ENCODE data around the gene CHRND.

Gene CHRND

DNA sequence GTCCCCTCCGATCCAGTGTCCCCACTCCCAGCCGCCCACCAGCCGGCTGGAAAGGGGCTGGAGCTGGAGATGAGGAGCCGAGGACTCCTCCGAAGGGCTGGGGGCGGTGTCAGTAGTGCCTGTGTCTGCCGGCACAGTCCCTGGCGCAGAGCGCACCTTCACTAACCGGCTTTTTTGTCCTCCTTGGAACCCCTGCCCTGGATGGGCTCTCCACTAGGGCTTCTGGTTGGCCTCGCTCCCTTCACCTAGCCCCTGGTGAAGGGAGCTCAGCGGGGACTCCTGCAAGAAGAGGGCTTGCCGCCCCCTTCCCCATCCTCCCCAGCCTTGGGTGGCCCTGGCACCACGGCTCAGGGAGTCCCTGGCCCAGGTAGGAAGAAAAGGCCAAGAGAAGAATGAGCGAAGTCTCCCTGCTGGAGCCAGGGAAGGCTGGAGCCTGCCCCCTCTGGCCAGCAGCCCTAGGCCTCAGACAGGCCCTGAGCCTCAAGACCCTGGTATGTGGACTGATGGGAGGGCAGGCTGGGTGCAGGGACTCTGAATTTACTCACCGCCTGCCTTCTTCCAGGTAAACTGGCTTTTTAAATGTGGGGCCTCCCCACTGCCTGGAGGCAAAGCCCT, 37.8 kb upstream of the CHRND start:
- no peak for DNase-seq

DNA sequence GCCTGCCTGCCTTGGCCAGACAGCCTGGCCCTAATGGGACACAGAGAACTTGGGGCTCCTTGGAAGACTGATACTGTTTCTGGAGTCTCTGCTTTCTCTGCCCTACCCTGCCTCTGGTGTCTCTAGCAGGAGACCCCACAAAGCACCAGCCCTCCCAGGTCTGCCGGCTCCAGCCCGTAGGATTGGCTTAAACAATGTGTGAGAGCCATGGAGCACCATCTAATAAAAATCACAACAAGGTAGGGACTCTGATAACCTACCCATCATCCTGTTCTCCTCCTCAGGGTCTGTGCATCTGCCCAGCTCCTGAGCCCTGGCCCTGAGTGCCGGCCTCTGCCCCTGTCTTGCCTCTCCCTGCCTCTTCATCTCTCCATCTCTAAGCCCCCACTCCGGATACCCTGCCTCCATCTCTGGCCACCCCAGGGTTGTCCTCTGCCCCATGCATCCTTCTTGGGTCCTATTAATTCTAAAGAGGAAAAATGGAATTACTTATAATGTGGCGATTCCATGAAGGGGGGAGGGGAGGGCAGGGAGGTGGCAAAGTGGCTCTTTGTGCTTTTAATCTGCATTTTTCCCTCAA, 37.1 kb upstream of the CHRND start:
- no peak for DNase-seq

DNA sequence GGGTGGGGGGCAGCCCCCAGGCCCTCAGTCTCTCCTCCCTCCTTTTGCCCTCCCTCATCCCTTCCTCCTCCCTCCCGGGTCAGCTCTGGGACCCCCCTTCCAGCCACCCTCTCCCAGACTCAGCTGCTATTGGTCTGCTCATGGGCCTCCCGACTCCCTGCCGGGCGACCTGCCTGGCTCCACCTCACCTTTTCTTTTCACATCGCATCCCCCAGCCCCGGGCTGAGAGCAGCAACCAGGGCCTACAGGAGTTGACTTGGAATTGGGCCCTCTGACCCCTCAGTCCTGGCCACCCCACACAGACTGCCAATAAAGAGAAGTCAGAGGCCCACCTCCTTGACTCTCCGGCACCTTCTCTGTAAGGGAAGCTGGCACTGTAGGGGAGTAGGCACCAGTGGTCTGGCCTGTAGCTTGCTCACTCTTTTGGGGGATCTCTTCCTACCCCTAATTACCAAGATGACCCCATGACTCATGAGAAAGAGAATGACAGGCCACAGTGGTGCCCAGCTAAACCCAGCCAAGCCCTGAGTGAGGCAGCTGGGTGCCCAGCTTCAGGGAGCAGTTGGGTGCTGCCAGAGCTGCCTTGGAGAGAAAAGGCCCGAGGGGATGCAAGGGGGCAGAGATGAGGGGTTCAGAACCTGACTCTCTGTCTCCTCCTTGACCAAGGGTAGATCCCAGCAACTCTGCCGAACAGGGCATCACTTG, 36.3 kb upstream of the CHRND start:
- no peak for DNase-seq

DNA sequence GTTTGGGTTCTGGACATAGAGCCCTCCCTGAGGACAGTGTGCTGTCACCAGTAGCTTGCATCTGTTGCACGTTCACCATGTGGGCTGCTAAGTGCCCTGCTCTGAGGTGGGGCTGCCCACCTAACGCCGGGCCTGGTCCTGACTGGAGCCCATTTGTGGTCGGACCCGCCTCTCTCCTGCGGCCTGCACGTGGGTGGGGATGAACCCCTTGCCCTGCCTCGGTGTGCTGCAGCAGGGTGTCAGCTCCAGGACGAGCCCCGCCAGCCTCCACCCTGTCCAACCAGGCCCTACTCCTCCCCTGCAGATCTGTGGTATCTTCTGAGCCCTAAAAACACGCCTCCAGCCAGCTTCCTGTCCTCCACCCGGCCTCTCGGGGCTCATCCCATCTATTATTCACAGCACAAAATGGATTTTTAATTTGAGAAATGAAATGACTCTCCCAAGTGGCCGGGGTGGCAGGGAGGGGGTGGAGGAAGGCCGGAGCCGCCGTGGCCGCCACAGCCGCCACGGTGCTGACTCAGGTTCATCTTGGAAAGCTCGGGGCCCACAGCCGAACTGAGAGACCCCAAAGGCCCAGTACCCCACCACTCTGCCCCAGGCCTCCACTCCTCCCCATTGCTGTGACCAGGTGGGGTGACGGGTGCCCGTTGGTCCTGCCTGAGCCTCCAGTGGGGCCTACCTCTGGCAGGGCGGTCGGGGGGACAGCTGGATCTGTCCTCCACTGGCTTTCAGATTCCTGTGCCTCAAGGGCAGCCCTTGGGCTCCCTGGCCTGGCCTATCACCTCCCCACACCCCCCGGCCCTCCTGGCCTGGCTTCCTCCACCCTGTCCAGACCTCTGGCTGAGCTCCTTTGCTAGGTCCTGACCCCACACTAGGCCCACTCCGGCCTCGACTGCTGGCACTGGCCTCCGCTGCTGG, 35.5 kb upstream of the CHRND start:
- no peak for DNase-seq

DNA sequence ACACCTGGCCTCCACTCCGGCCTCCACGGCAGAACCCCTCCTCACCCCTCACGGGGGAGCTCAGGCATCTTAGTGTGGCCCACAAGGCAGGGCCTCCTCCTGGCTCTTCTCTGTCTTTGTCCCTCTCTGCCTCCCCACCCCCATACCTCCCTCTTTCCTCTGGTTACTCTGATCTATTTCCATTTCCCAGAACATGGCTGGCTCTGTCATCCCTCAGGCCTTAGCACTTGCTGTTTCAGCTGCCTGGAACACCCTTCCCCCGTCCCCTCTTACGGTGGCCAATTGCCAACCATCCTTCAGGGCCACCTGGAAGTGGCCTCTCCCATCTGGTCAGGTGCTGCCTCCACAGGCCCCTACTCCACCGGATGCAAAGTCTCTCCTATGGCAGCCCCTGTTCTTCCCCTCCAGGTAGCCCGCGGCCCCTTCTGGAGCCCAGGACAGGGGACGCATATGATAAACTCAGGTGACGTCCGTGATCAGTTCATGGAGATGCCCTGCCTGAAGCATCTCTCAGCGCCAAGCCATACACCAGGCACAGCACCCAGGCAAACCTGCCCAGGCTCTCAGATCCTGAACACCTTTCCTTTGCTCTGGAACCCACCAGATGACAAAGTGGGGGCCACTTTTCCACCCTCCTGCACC, 34.7 kb upstream of the CHRND start:
- DNase-seq, result no peak

DNA sequence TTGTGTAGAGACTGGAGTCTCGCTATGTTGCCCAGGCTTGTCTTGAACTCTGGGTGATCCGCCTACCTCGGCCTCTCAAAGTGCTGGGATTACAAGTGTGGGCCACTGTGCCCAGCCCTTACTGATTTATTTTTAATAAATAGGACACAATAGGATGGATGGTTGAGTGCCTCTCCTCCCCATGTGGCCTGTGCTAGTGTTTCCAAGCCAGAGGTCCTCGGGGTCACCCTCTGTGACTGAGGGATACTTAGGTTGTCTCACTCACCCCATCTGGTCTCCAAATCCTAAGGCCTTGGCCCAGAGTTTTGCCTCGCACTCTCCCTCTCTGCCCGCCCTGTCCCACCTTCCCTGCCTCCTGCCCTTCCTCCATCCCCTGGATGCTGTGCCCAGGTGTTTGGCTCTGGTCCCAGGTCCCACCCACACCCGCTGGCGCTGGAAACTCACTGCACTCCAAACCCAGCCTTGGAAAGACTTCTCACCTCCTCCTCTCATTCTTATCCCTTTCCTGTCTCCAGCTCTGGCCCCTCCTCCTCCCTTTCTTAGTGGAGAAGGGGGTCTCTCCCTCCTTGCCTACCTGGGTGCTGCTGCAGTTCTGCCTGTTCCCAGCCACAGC, 33.6 kb upstream of the CHRND start:
- DNase-seq, result no peak

DNA sequence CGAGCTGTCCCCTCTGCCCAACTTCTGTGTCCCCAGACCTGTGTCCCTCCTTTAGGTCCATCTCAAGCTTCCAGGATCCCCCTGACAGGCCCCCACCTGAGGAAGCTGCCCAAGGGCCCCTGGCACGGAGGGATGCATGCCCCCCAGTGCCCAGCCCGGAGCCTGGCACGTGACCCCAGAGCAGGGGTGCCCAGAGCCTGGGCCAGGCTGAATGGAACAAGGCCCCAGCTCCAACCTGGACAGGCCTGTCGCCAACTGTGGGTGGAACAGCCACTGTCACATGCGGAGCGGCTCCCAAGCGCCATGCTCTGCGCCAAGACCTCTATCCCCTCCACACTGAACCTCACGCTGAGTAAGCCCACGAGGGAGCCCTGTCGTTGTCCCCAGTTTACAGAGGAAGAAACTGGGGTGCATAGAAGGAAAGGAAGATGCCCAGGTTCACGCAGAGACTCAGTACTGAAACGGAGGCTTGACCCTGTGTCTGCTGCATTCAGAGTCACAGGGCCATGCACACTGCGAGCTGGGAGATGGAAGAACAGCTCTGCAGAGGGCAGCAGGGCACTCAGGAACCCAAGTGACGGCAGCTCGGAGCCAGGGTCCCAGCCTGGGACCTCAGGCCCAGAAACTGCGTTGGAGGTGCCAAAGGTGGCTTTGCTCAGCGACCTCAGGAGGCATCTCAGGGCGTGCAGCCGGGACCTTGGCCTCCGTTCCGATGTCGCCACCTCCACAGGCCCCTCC, 32.8 kb upstream of the CHRND start:
- no peak for DNase-seq

DNA sequence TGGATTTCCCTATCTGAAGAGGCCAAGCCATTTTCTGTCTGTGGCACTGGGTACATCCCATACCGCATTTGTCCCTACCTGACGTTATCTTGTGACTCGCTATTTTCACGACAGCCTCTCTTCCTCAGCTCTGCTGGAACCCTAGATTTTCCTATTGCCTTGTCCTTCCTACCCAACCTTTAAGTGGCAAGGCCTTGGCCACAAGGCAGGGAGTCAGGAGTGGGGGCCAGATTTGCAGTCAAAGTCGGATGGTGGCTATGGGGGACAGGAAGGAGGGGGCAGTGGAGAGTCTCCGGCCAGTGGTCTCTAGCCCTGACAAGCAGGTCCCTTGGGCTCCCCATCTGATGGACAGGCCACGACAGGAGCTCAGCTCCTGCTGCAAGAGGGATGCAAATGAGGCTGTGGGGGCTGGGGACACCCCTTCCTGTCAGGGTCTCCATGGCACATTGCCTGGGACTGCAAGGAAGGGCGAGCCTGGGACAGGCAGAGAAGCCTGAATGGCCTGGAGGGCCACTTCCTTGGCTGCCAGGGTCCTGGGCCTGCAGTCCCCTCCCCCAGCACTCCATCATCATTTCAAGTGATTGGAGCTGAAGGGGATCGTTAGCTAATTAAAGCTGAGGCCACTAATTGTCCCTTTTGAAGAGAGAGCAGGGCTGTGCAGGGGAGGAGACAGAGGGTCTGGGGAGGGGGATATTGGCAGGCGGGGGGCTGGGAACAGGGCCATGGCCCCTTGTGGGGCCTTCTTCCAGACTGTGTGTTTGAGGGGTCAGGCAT, 32.1 kb upstream of the CHRND start:
- no peak for DNase-seq

DNA sequence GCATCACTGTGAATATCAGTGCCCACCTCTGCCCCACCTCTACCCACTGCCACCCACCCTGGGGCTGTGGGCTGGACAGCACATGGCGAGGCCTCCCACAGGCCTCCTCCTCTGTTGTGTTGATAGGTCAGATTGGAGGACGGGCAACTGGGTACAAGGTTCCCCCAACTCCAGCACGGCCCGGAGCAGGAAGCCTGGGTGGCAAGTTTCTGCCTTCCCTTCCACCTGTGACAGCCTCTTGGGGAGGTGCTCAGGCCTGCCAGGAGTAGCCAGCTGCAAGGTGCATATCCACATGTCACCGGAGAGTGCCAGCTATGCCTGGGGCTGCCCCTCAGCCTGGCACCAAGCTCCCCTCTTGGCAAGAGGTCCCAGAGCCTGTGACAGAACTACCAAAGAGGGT, 31.4 kb upstream of the CHRND start:
- DNase-seq, result no peak

DNA sequence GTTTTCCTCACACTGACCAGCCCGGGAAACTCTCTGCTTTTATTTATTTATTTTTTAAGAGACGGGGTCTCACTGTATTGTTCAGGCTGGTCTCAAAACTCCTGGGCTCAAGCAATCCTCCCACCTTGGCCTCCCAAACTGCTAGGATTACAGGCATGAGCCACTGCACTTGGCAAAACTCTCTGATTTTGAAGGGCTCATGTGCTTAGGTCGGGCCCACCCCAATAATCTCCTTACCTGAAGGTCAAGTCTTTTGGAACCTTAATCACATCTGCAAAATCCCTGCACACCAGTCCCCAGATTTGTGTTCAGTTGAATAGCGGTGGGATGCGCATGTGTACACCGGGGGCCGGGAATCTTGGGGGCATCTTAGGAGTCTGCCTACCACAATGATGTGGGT, 30.7 kb upstream of the CHRND start:
- no peak for DNase-seq

DNA sequence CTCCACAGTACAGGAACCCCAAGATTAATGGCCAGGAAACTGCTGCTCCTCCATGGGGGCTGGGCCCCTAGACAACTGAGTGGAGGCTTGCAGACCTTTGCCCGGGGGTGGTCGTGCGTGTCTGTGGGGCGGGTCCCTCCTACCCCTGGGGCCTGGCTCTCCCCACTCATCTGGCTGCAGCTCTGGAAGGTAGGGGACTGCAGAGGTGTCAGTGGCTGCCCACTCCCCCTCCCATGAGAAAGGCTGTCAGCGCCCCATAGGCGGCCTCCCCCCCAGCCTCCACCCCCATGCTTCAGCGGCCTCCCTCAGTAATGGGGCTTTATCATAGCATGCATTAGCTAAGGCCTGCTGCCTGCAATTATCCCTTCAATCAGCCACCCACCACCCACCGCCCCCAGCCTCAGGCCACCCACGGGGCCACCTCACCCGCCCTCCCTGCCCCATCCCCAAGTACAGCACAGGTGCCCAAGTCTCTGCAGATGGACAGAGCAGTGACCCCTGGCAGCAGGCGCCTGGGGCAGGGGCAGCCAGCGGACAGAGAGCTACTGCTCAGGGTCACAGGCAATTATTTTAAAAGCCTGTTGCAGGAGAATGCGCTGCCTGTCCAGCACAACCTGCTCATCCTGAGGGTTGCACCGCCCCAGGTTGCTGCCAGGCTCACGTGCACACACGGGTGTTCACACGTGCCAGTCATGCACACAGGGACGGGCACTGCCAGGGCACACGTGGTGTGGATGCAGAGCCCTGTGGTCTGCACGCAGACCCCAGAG, 29.3 kb upstream of the CHRND start:
- DNase-seq, result no peak

DNA sequence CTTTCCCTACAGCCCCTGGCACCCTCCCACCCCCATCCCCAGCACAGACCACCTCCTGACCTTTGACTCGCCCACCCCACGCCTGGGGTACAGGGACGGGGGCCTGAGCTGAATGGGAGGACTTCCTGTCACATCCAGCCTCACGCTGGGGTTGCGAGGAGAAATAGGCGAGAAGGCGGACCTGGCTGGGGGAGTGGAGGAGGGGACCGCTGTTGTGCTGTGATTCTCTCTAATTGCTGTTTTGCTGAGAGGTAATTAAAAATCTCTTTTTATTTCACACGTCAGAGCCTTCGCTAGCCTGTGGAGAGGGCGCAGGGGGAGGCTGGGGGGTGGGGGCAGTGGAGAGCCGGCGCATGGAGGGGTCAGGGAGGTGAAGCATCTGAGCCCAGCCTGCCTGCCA, 28.6 kb upstream of the CHRND start:
- DNase-seq, result no peak

DNA sequence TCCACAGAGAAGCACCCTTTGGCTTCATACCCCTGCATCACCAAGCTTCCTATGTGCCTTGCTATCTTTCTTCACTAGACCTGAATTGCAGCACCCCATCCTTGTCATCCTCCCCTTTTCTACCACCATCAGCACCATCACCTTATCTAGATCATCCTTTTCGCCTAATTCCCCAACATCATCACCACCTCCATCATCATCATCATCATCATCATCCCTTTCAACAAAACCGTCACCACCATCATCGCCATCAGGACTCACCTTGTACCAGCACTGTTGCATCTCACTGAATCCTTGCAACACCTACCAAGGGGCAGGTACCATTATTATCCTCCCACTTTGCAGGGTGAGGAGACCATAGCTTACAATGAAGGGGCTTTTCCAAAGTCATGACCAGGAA, 27.5 kb upstream of the CHRND start:
- no peak for DNase-seq

DNA sequence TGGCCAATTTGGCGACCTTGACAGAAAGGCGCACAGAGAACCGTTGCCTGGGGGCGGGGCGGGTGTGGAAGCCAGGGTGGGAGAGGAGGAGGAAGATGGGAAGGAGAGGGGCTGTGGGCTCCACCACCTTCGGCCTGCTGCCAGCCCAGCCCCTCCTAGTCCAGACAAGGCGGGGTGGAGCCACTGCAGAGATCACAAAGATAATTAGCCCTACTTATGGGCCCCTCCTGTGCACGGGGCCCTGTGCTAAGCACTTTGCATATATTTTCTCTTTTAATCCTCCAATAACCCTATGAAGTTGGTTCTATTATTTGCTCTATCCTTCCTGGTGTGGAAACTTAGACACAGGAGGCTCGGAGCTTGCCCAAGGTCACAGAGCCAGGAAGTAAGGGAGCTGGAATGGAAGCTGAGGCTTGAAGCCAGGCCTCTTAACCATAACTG, 24.6 kb upstream of the CHRND start:
- no peak for DNase-seq

DNA sequence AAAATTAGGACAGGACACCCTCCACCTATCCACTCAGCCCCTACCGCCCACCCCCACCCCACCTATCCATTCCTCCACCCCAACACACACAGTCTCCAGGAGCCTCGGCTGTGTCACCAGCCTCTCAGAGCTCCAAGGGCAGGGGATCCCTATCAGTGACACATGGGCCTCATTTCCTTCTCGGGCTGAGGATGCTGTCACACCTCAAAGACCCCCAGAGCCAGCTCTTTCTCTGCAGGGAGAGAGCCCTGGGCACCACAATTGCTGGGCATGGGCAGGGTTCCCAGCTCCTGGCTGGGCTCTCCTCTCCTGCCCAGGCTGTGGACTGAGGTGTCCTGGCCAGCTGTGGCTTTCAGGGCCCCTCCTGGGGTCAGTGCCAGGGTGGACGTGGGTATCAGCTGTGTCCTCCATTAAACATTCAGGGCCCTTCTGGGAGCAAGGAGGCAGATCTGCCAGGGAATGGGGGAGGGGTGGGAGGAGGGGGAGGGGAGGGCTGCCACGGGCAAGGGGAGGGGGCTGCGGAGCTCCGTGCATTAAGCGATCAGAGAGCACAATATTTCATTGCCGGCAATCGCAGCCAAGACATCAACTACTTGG, 24.1 kb upstream of the CHRND start:
- no peak for DNase-seq

DNA sequence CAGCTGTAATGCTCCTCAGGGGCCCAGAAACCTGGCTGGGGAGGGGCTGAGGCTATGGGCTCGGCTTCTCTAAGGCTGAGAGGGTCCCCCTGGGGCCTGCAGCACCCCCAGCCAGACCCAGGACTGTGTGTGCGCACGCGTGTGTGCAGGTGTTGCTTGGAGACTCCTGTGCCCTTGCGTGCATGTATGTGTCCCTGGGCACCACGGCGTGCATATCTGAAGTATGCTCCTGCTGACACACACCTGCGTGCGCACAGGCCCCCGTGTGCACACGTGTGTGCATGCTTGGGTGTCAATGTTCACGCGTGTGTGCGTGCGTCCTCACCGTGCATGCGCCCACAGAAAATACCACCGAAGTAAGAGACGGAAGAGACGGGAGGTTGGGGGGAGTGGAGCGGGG, 23.4 kb upstream of the CHRND start:
- DNase-seq, result no peak

DNA sequence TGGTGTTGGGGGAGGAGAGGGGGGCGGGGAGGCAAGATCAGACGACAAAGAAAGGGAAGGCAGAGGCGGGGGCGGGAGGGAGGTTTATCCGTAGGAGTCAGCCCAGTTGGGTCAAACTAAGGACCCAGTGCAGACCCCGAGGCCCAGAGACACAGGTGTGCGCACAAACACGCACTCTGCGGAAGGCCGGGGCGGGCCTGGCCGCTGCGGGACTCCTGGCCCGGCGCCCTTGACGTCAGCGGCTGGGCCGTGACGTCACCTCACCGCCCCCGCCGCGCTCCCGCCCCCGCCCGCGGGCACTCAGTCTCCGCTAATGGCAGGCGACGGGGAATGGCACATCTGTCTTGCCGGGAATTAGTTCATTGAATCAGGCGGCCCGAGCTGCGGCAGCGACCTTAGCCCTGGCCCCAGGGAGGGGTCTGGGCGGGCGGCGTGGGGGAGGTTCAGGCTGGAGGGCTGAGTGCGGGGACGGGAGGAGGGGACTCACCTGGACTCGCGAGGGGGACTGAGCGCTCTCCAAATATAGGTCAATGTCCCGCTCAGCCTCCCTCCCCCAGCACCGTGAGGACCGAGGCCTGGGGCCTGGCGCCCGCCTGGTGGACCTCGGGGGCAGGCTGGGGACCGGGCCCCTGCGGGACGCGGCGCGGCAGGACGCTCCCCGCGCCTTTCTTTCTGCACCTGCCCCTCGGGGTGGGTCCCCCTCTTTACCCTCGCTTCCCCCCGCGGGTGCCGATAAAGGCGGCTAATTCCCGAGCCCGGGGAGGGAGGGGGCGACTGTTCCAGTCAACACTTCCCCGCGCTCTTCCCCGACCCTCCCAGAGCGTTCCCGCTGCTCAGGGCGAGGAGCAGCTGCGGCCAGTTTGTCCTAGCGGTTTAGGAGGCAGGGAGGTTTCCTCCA, 22.8 kb upstream of the CHRND start:
- DNase-seq, result no peak

DNA sequence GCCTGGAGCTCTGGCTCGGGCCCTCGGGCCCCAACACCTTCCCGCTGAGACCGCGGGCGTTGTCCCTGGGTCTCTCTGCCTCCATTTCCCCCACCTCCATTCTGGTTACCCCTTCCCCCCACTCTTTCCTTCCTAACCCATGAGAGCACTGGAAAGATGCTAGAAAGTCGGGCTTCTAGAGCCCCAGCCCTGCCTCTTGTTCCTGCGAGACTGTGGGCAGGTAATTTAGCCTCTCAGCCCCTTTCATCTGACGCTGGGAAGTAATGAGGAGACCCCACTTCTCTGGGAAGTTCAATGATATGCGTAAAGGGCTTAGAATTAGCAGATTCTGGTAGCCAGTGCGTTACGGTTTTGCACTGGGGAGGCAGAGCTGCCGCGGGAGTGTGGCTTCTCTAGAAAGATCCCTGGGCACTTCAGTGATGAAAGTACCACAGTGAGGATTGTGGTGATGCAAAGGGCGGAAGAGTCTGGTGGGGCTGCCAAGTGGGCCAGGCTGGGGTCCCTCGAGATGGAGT, 22.1 kb upstream of the CHRND start:
- no peak for DNase-seq

Data from kidney glomerular epithelial cell (primary cell).